ENCODE data around the gene ACOT13.
"Not testable (repeated sequence)": the region's sequence is repeated elsewhere in the genome, so short reads cannot be mapped to it uniquely, and the experiment has no call there.

The ACOT13 gene

DNA sequence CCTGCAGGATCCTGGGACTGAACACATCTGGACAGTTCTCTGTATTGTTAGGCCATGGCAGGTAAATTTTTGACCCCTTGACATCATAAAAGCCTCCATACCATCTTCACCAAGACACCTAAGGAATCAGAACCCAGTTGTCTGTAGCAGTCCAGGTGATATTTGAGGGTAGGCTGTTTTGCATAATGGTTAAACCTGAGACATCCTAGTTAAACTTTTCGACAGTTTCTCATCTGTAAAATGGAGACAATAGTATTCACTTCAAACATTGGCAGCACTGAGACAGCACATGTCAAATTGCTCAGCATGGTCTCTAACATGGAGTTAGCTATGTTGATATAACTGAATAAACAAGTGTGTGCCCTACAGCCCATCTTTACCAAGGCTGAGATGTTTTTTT lies 27.3 kb downstream of the ACOT13 start:
- no peak for DNase-seq

DNA sequence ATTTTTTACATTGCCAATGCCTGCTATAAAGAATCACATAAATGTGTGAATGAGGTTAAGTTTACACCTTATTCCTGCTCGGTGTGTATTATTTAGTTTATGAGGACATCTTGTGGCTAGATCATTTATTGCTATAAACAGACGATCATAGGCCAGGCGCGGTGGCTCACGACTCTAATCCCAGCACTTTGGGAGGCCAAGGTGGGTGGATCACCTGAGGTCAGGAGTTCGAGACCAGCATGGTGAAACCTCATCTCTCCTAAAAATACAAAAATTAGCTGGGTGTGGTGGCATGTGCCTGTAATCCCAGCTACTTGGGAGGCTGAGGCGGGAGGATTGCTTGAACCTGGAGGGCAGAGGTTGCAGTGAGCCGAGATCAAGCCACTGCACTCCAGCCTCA lies 28.8 kb downstream of the ACOT13 start:
- DNase-seq, result peak; percentile 39

DNA sequence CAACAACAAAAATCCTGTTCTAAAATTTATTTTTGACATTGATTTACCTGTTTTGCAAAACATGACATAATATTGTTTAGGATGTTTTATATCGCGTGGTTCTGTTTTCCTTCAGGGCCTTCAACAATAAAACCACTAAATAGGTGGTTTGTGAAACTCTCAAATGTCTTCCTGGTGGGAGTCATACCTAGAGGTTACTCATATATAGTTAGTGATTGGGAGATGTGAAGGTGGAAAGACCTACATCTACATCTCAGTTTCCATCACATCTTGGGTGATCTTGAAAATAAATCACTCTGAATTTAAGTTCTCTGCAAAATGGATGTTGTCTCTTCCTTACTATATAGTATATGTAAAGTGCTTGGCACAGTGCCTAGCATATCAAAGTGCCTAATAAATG lies 29.2 kb downstream of the ACOT13 start:
- no peak for DNase-seq

DNA sequence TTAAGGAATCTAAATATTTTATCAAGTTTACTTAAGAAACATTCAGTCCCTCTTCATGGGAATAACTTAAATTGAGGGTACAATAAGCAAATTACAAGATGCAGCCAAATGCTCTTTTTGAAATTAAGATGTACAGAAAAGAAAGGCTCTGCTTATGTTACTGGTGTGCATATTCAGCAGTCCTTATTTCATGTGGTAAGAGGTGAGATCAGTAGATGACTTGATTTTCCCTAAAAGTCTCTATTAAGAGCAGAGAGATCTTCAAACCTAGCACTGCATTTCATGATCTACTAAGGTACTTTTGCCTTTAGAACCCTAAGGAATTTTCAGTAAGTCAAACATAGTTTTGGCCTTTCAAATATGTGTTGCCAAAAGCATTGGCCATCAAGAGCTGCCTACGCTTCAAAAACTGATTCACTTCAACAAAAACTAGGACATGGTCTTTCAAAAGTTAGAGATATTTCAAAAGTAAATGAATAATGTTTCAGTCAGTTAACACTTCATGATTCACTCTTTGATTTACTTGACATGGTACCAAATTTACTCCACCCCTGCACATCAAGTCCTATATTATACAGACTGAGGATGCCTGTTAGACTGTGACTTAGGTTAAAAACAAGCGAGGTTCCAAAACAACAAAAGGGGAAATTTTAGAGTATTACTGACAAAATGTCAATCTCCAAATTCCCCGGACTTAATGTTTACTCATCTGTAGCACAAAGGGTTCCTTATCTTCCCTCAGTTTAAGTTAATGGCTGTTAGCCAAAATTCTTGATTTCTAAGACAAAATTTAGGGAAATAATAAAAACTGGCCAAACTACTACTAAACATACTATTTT lies 32.9 kb downstream of the ACOT13 start:
- no peak for DNase-seq

DNA sequence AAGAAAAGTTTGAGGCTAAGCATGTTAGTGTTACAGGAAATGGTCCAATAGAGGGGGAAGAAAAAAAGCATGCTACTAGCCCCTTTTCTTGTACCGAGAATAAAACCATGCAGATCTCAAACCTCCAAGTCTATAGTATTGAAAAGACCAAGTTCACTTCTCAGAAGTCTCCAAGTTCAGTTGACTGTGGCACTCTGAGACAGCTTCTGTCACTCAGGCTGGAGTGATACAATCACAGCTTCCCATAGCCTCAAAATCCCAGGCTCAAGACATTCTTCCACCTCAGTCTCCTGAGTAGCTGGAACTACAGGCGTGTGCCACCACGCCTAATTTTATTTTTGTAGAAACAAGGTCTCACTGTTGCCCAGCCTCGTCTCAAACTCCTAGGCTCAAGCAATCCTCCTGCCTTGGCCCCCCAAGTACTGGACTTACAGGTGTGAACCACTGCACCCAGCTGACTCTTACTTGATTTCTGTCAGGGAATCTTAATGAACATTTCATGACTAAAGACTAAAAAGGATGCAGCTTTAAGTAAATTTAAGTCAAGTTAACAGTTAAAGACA lies 35.9 kb downstream of the ACOT13 start:
- DNase-seq, result no peak

DNA sequence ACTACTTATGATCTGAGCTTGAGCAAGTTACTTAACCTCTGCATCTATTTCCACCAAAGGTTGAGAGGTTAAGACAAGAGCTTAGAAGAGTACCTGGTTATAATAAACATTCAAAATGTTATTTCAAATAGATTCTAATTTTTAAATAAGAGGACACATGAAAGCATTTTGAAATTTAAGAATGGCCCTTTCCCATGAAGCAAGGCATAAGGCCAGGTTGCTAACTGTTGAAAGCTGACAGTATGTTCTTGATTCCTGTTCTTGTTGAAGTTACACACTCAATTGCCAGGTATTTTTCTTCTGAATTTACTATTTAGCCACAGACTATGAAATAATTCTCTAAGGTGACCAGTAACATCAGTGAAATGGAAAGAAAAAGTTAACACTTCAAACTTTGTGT lies 37.6 kb downstream of the ACOT13 start:
- no peak for DNase-seq

DNA sequence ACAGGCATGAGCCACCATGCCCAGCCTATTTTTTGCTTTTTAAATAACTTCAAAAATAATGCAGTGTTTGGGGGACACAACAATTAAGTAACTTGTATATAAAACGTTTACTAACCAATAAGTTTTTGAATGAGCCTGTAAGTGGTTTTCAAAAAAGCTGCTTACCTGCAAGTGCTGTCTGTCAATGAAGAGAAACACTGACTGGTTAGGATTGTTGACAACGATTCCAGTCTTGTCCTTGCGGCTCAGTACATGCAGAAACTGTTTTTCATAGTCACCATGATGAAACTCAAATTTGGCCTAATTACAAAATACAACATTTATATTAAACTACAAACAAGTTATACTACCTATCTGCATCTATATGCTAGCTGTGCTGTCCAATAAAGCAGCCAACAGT lies 41.7 kb downstream of the ACOT13 start:
- no peak for DNase-seq

DNA sequence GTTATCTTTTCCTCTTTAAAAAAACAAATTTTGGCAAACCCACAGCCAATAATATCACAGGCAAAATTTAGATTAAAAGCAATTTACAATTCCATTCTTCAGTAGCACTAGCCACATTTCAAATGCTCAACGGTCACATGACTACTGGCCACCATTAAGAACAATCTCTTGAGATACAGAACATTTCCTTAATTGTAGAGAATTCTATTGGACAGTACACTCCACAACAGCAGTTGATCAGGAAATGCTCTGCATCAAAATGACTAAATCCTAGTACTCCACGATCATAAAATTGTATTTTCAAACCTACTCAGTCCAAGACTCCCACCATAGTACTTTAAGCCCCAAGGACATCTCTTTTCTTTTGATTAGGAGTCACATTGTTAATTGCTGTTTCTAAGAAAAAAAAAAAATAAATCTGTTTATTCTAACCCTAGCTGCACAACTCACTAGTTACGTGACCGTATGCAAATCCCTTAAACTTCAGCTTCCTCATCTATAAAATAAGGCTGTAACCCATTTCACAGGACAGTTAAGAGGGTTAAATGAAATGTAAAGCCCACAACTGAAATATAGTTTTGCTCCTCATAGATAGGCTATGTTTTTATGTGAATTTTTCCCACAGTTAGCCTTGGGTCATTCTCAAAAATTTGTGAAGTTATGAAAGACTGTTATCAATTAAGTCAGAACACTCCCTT lies 42.3 kb downstream of the ACOT13 start:
- DNase-seq, result no peak

DNA sequence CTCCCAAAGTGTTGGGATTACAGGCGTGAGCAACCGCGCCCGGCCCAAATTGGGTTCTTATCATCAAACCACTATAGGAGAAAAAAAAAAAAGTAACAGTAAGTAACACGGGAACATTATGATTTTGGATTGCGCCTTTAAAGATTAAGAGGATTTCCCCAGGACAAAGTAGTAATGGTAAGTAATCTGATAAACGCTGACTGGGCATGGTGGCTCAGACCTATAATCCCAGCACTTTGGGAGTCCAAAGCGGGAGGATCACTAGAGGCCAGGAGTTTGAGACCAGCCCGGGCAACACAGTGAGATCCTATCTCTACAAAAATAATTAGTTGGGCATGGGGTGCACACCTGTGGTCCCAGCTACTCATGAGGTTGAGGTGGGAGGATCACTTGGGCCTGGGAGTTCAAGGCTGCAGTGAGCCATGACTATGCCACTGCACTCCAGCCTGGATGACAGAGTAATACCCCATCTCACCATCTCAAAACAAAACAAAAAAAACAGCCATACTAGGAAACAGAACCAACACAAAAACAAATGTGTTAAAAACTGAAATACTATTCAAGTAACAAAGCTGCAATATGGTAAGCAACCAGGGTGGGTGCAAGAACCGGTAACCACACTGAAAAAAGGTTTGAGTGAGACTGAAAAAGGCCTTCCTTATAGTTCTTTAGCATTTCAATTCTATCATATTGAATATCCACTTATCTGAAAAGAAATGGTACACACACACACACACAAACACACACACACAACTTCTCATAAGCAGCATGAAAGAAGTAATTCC lies 43.8 kb downstream of the ACOT13 start:
- DNase-seq, result no peak

DNA sequence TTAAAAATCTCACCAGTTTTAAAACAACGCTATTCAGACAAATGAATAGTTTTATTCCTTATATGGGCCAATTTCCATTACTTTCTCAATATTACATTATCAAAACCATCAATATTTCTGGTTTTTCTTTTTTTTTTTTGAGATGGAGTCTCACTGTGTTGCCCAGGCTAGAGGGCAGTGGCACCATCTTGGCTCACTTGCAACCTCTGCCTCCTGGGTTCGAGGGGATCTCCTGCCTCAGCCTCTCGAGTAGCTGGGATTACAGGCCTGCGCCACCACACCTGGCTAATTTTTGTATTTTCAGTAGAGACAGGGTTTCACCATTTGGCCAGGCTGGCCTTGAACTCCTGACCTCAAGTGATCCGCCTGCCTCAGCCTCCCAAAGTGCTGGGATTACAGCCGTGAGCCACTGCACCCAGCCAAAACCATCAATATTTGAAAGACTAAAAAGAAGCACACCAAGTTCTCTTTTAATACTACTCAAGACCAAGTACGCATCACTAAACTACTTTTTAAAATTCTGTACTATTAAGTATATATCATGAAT lies 49.8 kb downstream of the ACOT13 start:
- DNase-seq, result not testable (repeated sequence)

DNA sequence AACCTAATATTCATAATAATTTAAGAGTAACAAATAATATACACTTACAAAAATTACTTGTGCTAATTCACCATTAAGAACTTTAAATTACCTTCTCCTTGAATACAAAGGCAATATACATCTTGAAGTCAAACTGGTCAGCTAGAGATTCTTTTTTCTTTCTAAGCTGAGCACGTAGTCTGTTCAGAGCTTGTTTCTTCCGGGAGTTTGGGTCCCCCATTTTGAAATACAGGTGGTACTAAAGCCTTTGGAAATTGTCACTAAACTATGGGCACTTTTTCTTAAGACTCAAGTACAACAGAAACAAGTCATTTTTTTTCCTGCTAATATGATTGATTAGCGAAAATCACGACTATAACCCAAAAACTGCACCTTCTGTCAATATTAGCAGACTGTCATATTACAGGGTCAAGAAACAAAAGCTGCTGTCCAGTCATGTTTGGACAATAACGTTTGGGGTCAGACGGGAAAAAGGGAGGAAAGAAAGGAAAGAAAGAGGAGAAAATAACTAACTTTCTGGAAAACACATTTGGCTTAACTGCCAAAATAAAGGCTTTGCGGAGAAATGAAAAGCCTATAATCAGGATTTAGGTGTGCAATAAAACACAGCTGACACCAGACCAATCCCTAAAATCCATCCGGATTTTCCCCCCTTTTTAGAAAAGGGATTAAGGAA lies 51.7 kb downstream of the ACOT13 start:
- DNase-seq, result no peak

DNA sequence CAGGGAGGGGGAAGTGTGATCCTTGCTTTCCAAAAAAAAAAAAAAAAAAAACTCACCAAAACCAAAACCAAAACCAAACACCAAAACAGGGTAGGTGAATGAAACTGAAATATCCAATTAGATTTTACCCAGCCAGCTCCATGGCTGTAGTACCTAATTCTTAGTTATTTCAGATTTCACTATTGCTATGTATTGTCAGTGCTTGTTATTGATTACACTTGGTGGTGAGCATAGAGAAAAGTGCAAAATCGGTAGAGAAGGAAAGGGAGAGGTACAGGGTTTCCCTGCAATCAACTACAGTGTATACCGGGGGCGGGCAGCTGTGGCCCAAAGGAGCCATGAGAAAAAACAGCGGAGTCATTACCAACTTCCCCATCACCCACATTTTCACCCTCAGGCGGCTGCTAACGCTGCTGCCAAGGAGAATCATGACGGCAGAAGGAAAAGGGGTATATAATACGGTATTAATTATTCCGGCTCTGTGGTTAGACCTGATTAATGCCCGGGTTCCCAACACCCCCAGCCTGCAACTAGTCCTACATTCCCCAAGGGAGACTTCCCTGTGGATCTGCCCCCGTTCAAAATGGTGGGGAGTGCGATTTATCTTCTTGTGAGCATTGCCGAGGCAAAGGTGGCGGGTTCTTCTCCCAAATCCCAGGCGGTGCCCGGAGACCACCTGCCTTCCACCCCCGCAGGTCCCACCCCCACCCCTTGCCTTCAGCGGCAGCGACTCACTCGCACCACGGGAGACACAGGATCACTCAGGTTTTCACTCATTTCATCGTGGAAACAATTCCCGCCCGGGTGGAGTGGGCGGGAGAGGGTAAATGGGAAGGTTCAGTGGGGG lies 52.5 kb downstream of the ACOT13 start, which contains the start of gene C6orf62:
C6orf62 (minus strand) TSS at position 30 of the 847 bp plus-strand sequence. CDS start 486 bp downstream, outside the sequence.
- peak; percentile 39 to 45 for DNase-seq

DNA sequence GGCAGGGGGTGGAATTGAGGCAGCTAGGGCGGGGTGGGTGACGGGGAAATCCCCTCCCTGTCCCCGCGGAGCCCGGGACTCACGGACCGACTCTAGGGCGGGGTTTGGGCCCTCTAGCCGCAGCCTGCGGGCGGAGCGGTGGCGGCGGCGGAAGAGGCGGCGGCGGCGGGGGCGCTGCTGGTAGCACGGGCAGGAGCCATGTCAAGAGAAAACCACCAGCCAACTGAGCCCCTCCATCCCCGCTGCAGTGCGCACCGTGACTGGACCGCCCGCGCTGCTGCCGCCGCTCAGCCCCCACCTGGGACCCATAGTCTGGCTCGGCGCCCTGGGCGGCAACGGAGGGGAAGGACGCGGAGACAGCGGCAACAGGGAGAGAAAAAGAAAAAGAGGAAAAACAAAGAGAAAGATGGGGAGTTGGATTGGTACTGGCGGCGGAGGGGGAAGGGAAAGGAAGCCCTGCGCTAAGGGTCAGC lies 53.3 kb downstream of the ACOT13 start:
- DNase-seq, result peak; percentile 80 to 82

DNA sequence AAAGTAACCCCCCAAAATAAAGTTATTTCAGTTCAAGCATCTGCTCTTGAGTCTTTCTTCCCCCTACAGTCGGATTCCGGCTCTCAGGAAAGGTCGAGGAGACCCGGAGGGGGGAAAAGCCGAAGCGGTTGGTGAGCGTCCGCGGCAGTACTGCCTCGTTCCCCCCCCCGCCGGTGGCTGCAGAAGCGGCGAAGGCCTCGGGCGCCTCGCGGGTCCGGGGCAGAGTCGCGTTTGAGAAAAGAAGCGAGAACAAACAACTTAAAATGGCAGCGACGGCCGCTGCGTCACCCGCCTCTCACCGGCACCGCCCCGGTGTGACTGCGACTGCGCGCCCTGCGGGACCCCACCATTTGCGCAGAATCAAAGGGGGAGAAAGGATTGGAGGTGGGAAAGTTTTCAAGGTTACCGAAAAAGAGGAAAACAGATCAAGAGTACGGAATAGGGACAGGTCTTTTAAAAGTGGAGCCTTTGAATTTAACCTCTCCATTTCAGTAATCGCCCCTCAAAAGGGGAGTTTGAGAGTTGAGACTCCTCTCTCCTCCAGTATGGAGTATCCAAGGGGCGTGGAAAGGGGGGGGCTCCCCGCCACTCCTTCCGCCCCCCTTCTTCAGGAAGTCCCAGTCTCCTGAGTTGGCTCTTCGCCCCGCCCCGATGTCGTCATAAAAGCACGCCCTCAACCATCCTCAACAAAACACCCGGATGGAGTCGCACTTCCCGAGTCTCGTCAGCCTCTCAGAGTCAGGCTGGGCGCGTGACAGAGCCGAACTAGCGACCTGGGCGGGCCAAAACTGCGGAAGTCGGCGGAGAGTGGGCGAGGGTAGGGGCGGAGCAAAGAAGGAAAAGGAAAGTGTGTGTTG lies 54.0 kb downstream of the ACOT13 start:
- DNase-seq, result peak; percentile 100

DNA sequence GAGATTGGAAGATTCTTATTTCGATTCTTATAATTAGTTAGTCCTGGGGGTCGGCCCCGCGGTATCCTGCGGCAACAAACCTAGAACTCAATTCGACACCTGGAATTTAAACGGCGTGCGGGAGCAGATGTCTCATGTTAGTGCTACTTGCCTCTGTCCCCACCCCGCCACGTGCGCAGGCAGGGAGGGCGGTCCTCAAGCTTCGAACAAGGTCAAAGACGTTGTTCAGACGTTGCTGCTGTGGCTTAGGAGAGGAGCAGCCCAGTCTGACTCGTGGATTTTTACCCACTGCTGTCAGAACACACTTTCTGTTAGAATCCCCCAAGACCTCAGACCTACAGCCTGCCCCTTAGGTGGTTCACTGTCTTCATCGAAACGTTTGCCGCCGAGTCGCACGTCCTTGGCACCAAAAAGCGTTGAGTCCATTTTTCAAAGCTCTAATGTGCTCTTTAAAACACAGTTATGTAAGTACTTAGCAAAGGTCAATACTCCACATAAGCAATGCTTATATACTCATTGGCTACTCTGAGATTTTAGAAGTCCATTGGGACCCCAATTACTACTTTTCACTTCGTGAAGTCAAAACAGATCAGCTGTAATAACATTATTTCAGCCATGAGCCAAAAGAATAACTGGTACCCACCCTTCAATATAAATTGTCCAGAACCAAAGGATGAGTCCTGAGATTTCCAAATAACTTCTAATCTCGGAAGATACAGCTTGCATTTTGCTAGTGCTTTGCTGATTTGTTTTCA lies 54.8 kb downstream of the ACOT13 start:
- DNase-seq, result no peak

DNA sequence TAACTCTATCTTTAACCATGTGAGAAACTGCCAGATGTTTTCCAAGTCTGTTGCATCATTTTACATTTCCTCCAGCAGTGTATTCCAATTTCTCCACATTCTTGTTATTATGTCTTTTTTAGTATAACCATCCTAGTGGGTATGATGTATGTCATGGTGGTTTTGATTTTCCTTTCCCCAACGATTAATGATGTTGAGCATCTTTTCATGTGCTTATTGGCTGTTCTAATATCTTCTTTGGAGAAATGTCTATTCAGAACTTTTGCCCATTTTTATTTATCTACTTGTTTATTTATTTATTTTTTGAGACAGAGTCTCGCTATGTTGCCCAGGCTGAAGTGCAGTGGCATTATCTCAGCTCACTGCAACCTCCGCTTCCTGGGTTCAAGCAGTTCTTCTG lies 56.4 kb downstream of the ACOT13 start:
- no peak for DNase-seq

DNA sequence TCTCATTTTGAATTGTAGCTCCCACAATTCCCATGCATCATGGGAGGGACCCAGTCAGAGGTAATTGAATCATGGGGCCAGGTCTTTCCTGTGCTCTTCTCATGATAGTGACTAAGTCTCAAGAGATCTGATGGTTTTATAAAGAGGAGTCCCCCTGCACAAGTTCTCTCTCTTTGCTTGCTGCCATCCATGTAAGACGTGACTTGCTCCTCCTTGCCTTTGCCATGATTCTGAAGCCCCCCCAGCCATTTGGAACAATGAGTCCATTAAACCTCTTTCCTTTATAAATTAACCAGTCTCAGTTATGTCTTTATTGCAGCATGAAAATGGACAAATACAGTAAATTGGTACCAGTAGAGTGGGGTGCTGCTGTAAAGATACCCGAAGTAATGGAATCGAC lies 63.8 kb downstream of the ACOT13 start:
- DNase-seq, result not testable (repeated sequence)

DNA sequence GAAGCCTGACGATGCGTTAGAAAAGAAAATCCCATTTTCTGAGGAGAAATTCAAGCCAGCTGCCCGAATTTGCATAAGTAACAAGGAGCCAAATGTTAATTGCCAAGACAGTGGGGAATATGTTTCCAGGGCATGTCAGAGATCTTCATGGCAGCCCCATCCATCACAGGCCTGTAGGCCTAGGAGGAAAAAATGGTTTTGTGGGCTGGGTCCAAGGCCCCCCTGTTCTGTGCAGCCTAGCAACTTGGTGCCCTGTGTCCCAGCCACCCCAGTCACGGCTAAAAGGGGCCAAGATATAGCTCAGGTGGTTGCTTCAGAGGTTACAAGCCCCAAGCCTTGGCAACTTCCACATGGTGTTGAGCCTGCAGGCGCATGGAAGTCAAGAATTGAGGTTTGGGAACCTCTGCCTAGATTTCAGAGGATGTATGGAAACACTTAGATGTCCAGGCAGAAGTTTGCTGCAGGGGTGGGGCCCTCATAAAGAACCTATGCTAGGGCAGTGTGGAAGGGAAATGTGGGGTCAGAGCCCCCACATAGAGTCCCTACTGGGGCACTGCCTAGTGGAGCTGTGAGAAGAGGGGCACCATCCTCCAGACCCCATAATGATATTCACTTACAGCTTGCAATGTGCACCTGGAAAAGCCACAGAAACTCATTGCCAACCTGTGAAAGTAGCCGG lies 64.7 kb downstream of the ACOT13 start:
- DNase-seq, result not testable (repeated sequence)

DNA sequence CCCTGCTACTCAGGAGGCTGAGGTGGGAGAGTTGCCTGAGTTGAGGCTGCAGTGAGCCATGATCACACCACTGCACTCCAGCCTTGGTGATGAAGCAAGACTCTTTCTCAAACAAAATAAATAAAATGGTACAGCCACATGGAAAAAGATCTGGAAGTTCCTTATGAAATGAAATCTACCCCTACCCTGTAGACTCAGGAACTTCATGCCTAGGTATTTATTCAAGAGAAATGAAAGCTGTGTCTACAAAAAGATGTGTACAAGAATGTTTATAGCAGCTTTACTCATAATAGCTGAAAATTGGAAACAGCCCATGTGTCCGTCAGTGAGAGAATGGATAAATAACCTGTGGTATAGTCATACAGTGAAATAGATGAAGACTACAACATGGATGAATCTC lies 67.3 kb downstream of the ACOT13 start:
- no peak for DNase-seq

All from activated CD4-positive, alpha-beta T cell treated with anti-CD3 and anti-CD28 coated beads for 4 hours (primary cell).